ENCODE results near the gene STMP1.
"Not testable (repeated sequence)": the region's sequence is repeated elsewhere in the genome, so short reads cannot be mapped to it uniquely, and the experiment has no call there.

Gene STMP1

DNA sequence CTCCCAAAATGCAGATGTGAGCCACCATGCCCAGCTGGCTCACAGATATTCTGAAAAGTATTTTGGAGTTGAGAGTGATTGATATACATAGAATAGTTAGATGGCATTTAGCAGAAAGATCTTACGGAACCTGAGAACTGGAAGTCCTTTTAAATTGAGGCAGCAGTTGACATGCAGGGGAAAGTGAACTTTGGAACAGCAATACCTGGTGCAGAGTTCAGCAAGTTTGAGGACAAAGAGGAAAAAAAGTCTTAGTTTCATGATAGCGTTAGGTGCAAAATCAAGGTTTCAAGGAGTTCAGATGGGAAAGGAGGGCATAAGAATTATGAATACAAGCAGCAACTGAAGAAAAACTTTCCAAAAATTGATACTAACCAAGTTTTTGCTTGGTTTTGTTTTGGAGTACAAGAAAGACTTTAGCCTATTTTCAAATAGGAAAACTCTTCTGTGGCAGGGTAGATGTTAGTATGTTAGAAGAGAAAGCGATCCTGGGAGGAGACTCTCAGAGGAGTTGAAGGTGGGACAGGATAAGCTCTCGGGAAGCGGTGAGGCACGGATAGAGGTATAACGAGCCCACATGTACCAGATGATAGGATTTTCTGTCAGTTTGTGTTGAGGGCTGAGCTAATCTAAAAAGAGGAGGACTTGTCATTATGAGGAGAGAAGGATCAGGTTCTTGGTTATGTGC is 28.0 kb upstream of the STMP1 start:
- Histone ChIP-seq H3K27ac (ENCODE audit: low read depth, low read length) (no peak overlapping the region), H3K36me3 (ENCODE audit: low read length) (peaks cover 60% of the 10 kb centered on the region), H3K9ac (ENCODE audit: low read length) (no peak overlapping the region), H3K27me3 (ENCODE audit: low read length) (no peaks in the 10 kb centered on the region), H2AFZ (ENCODE audit: low read depth, low read length, severe bottlenecking) (no peak overlapping the region), H3K9me2 (replicated peaks; ENCODE audit: insufficient read depth, low read length) (no peaks in the 10 kb centered on the region), H3K9me3 (ENCODE audit: insufficient read depth, low read length) (no peaks in the 10 kb centered on the region), H3K79me2 (ENCODE audit: insufficient read depth, low read length) (no peaks in the 10 kb centered on the region), H3K4me2 (ENCODE audit: low read depth, low read length, poor library complexity, severe bottlenecking) (no peak overlapping the region), H3K4me3 (ENCODE audit: insufficient read depth, low read length, poor library complexity, severe bottlenecking) (no peak overlapping the region), H4K20me1 (ENCODE audit: low read depth, low read length) (no peaks in the 10 kb centered on the region), H3F3A (ENCODE audit: insufficient read depth) (no peaks in the 10 kb centered on the region)
- TF ChIP-seq, protein P1, sequence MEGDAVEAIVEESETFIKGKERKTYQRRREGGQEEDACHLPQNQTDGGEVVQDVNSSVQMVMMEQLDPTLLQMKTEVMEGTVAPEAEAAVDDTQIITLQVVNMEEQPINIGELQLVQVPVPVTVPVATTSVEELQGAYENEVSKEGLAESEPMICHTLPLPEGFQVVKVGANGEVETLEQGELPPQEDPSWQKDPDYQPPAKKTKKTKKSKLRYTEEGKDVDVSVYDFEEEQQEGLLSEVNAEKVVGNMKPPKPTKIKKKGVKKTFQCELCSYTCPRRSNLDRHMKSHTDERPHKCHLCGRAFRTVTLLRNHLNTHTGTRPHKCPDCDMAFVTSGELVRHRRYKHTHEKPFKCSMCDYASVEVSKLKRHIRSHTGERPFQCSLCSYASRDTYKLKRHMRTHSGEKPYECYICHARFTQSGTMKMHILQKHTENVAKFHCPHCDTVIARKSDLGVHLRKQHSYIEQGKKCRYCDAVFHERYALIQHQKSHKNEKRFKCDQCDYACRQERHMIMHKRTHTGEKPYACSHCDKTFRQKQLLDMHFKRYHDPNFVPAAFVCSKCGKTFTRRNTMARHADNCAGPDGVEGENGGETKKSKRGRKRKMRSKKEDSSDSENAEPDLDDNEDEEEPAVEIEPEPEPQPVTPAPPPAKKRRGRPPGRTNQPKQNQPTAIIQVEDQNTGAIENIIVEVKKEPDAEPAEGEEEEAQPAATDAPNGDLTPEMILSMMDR (IDR thresholded peaks at IDR 0.05; ENCODE audit: insufficient read depth, low read length, poor library complexity, severe bottlenecking) = no peak
- TF ChIP-seq EZH2phosphoT487 (conservative IDR thresholded peaks at IDR 0.05; ENCODE audit: low read length) = no peak

DNA sequence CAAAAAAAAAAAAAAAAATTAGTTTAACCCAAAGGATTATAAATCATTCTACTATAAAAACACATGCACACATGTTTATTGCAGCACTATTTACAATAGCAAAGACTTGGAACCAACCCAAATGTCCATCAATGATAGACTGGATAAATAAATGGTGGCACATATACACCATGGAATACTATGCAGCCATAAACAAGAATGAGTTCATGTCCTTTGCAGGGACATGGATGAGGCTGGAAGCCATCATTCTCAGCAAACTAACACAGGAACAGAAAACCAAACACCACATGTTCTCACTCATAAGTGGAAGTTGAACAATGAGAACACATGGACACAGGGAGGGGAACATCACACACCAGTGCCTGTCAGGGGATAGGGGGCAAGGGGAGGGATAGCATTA is 22.6 kb upstream of the STMP1 start:
- H3K9ac ChIP-seq (ENCODE audit: low read length); H3K9me3 ChIP-seq (ENCODE audit: insufficient read depth, low read length); H2AFZ ChIP-seq (ENCODE audit: low read depth, low read length, severe bottlenecking); H4K20me1 ChIP-seq (ENCODE audit: low read depth, low read length); H3K9me2 ChIP-seq (replicated peaks; ENCODE audit: insufficient read depth, low read length); H3K4me2 ChIP-seq (ENCODE audit: low read depth, low read length, poor library complexity, severe bottlenecking); H3K79me2 ChIP-seq (ENCODE audit: insufficient read depth, low read length); H3F3A ChIP-seq (ENCODE audit: insufficient read depth); H3K27me3 ChIP-seq (ENCODE audit: low read length); H3K27ac ChIP-seq (ENCODE audit: low read depth, low read length); H3K4me3 ChIP-seq (ENCODE audit: insufficient read depth, low read length, poor library complexity, severe bottlenecking): not testable (repeated sequence)
- peaks cover 40% of the 10 kb centered on the region for H3K36me3 ChIP-seq (ENCODE audit: low read length)

DNA sequence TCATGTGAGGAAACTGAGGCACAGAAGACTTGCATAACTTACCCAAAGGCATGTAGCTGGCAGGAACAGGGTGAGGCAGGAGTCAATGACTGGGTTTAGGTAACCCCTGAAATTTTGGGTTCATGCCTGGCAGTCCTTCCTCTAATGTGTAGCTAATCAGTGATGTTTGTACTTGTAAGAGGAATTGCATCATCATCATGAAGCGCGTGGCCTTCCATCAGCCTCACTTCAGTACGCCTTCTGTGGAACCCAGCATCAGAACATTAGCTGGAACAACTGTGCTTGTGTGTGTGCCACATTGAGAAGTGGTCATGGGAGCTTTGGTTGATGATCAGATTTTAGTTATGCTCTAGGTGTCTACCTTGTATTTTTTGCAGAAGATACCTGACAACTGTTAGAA is 18.2 kb upstream of the STMP1 start:
- H3K9me2 ChIP-seq (replicated peaks; ENCODE audit: insufficient read depth, low read length) = no peaks in the 10 kb centered on the region
- no peaks in the 10 kb centered on the region for H3K9me3 ChIP-seq (ENCODE audit: insufficient read depth, low read length)
- H3K27me3 ChIP-seq (ENCODE audit: low read length) = no peaks in the 10 kb centered on the region
- no peak overlapping the region for H3K27ac ChIP-seq (ENCODE audit: low read depth, low read length)
- H2AFZ ChIP-seq (ENCODE audit: low read depth, low read length, severe bottlenecking) = no peak overlapping the region
- H3K36me3 ChIP-seq (ENCODE audit: low read length) = peaks cover 29% of the 10 kb centered on the region; the same call in 1 of the 2 replicates
- H3K4me2 ChIP-seq (ENCODE audit: low read depth, low read length, poor library complexity, severe bottlenecking) = no peak overlapping the region
- no peaks in the 10 kb centered on the region for H4K20me1 ChIP-seq (ENCODE audit: low read depth, low read length)
- no peak overlapping the region for H3K9ac ChIP-seq (ENCODE audit: low read length)
- no peak overlapping the region for H3K4me3 ChIP-seq (ENCODE audit: insufficient read depth, low read length, poor library complexity, severe bottlenecking)
- TF ChIP-seq, protein P1 (IDR thresholded peaks at IDR 0.05; ENCODE audit: insufficient read depth, low read length, poor library complexity, severe bottlenecking) = no peak
- TF ChIP-seq EZH2phosphoT487 (conservative IDR thresholded peaks at IDR 0.05; ENCODE audit: low read length) = no peak
- 0 out of 2 replicates have a peak, but pooled peaks cover 12% of the 10 kb centered on the region for H3F3A ChIP-seq (ENCODE audit: insufficient read depth)
- no peaks in the 10 kb centered on the region for H3K79me2 ChIP-seq (ENCODE audit: insufficient read depth, low read length)

DNA sequence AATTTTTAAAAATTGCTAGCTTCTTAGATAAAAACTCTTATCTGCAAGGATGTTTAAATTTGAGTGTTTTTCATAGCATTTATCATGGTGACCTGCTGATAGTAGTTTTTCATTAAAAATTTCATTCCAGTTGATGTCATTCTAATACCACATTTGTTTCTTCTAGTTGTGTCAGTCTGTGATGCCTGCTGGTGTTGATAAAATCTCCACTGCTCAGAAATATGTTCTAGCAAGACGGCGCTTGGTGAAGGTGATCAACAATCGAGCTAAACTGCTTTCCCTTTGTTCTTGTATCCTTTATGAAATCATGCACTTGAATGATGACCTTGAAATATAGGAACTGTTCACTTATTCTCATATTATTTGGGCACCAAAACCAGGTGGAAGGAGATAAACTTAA is 17.6 kb upstream of the STMP1 start:
- no peaks in the 10 kb centered on the region for H3K27me3 ChIP-seq (ENCODE audit: low read length)
- H2AFZ ChIP-seq (ENCODE audit: low read depth, low read length, severe bottlenecking) = no peak overlapping the region
- H3K9me3 ChIP-seq (ENCODE audit: insufficient read depth, low read length) = no peaks in the 10 kb centered on the region
- H3F3A ChIP-seq (ENCODE audit: insufficient read depth) = peaks cover 12% of the 10 kb centered on the region; the same call in 1 of the 2 replicates
- H4K20me1 ChIP-seq (ENCODE audit: low read depth, low read length) = no peaks in the 10 kb centered on the region
- H3K27ac ChIP-seq (ENCODE audit: low read depth, low read length) = no peak overlapping the region
- no peak overlapping the region for H3K4me2 ChIP-seq (ENCODE audit: low read depth, low read length, poor library complexity, severe bottlenecking)
- H3K4me3 ChIP-seq (ENCODE audit: insufficient read depth, low read length, poor library complexity, severe bottlenecking) = no peak overlapping the region
- H3K9ac ChIP-seq (ENCODE audit: low read length) = no peak overlapping the region
- H3K79me2 ChIP-seq (ENCODE audit: insufficient read depth, low read length) = no peaks in the 10 kb centered on the region
- no peaks in the 10 kb centered on the region for H3K9me2 ChIP-seq (replicated peaks; ENCODE audit: insufficient read depth, low read length)
- TF ChIP-seq, protein P1 (IDR thresholded peaks at IDR 0.05; ENCODE audit: insufficient read depth, low read length, poor library complexity, severe bottlenecking) = no peak
- no peak for TF ChIP-seq EZH2phosphoT487 (conservative IDR thresholded peaks at IDR 0.05; ENCODE audit: low read length)
- H3K36me3 ChIP-seq (ENCODE audit: low read length) = peaks cover 30% of the 10 kb centered on the region; the same call in 1 of the 2 replicates

Data from SU-DHL-6 (cell line).